ENCODE results near the gene CFAP410.
"Not testable (repeated sequence)": the region's sequence is repeated elsewhere in the genome, so short reads cannot be mapped to it uniquely, and the experiment has no call there.

The CFAP410 gene

DNA sequence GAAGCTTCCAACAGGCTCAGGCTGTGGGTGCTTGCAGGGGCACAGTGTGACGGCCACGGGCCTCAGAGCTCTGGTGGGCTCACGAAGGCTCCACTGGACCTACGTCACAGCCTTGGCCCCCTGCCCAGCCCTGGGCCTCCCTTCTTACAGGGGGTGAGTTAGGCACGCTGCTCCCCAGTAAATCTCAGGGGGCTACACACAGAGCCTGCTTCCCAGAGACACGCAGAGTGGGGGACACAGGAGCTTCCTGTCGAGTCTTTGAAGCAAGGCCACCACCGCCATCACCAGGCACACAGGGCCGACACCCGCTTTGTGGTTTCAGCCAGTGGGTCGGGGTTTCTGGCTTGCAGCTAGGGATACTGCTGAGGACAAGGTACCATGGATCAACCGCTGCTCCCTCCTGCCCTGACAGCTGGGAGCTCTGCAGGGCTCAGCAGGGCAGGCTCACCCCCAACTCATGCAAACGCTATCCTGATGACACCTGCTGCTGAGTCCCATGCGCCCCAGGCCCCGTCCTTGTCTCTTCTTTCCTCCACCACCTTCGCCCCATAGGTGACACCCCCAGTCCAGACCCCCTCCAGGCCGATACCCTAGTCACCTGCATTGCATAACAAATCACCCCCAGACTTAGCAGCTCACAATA, 5.5 kb upstream of the CFAP410 start:
- Histone ChIP-seq H3K27me3 (ENCODE audit: insufficient read depth, poor library complexity, severe bottlenecking) (no peaks in the 10 kb centered on the region), H3K4me3 (replicated peaks; ENCODE audit: insufficient read depth, low read length) (no peak overlapping the region), H3K27ac (replicated peaks) (no peak overlapping the region)
- no peak for DNase-seq (ENCODE audit: low read depth in 1 of 2, low spot score in 1 of 2)
- no peak for TF ChIP-seq POLR2AphosphoS5 (IDR thresholded peaks at IDR 0.05; ENCODE audit: low read depth)
- TF ChIP-seq, protein P1, sequence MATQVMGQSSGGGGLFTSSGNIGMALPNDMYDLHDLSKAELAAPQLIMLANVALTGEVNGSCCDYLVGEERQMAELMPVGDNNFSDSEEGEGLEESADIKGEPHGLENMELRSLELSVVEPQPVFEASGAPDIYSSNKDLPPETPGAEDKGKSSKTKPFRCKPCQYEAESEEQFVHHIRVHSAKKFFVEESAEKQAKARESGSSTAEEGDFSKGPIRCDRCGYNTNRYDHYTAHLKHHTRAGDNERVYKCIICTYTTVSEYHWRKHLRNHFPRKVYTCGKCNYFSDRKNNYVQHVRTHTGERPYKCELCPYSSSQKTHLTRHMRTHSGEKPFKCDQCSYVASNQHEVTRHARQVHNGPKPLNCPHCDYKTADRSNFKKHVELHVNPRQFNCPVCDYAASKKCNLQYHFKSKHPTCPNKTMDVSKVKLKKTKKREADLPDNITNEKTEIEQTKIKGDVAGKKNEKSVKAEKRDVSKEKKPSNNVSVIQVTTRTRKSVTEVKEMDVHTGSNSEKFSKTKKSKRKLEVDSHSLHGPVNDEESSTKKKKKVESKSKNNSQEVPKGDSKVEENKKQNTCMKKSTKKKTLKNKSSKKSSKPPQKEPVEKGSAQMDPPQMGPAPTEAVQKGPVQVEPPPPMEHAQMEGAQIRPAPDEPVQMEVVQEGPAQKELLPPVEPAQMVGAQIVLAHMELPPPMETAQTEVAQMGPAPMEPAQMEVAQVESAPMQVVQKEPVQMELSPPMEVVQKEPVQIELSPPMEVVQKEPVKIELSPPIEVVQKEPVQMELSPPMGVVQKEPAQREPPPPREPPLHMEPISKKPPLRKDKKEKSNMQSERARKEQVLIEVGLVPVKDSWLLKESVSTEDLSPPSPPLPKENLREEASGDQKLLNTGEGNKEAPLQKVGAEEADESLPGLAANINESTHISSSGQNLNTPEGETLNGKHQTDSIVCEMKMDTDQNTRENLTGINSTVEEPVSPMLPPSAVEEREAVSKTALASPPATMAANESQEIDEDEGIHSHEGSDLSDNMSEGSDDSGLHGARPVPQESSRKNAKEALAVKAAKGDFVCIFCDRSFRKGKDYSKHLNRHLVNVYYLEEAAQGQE (IDR thresholded peaks at IDR 0.05; ENCODE audit: insufficient replicate concordance, low read depth): no peak
- no peak for TF ChIP-seq SPI1 (IDR thresholded peaks at IDR 0.05; ENCODE audit: borderline replicate concordance, low read depth)
- TF ChIP-seq GABPA (IDR thresholded peaks at IDR 0.05; ENCODE audit: low read depth): no peak
- TF ChIP-seq, protein P2, sequence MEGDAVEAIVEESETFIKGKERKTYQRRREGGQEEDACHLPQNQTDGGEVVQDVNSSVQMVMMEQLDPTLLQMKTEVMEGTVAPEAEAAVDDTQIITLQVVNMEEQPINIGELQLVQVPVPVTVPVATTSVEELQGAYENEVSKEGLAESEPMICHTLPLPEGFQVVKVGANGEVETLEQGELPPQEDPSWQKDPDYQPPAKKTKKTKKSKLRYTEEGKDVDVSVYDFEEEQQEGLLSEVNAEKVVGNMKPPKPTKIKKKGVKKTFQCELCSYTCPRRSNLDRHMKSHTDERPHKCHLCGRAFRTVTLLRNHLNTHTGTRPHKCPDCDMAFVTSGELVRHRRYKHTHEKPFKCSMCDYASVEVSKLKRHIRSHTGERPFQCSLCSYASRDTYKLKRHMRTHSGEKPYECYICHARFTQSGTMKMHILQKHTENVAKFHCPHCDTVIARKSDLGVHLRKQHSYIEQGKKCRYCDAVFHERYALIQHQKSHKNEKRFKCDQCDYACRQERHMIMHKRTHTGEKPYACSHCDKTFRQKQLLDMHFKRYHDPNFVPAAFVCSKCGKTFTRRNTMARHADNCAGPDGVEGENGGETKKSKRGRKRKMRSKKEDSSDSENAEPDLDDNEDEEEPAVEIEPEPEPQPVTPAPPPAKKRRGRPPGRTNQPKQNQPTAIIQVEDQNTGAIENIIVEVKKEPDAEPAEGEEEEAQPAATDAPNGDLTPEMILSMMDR (IDR thresholded peaks at IDR 0.05; ENCODE audit: insufficient read depth, low read length): no peak

DNA sequence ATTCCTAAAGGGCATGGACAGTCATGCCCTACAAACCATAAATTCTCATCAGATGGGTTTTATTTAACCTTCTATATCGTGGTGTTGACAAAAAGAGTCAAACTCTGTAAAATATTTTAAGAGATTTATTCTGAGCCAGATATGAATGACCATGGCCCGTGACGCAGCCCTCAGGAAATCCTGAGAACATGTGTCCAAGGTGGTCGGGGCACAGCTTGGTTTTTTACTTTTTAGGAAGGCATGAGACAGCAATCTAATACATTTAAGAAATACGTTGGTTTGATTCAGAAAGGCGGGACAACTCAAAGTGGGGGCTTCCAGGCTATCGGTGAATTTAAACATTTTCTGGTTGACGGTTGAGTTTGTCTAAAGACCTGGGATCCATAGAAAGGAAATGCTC, 3.8 kb upstream of the CFAP410 start:
- H3K27me3 ChIP-seq (ENCODE audit: insufficient read depth, poor library complexity, severe bottlenecking); DNase-seq (ENCODE audit: low read depth in 1 of 2, low spot score in 1 of 2): not testable (repeated sequence)

DNA sequence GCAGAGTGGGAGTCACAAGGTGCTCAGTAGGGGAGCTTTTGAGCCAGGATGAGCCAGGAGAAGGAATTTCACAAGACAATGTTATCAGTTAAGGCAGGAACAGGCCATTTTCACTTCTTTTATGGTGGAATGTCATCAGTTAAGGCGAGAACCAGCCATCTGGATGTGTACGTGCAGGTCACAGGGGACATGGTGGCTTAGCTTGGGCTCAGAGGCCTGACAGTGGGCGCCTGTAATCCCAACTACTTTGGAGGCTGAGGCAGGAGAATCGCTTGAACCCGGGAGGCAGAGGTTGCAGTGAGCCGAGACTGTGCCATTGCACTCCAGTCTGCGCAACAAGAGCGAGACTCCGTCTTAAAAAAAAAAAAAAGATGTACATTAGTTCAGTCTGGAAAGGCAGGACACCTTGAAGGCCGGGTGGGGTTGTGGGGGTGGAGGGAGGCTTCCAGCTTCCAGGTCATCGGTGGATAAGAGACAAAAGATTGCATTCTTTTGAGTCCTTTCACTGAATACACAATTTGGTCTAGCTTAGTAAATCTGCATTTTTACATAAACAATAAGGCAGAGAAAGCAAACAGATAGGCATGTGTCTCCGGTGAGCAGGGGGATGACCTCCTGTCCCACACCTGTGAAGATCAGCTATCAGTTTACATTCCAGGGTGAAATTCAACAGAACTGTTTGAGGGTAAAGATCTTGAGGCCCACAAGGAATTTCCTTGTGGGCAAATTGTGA, 2.7 kb upstream of the CFAP410 start:
- not testable (repeated sequence) for H3K27ac ChIP-seq (replicated peaks); H3K4me3 ChIP-seq (replicated peaks; ENCODE audit: insufficient read depth, low read length); DNase-seq (ENCODE audit: low read depth in 1 of 2, low spot score in 1 of 2); H3K27me3 ChIP-seq (ENCODE audit: insufficient read depth, poor library complexity, severe bottlenecking)

More for the DNA sequence above, 3.8 kb upstream of the CFAP410 start:
- H3K27ac ChIP-seq (replicated peaks); H3K4me3 ChIP-seq (replicated peaks; ENCODE audit: insufficient read depth, low read length): not testable (repeated sequence)

DNA sequence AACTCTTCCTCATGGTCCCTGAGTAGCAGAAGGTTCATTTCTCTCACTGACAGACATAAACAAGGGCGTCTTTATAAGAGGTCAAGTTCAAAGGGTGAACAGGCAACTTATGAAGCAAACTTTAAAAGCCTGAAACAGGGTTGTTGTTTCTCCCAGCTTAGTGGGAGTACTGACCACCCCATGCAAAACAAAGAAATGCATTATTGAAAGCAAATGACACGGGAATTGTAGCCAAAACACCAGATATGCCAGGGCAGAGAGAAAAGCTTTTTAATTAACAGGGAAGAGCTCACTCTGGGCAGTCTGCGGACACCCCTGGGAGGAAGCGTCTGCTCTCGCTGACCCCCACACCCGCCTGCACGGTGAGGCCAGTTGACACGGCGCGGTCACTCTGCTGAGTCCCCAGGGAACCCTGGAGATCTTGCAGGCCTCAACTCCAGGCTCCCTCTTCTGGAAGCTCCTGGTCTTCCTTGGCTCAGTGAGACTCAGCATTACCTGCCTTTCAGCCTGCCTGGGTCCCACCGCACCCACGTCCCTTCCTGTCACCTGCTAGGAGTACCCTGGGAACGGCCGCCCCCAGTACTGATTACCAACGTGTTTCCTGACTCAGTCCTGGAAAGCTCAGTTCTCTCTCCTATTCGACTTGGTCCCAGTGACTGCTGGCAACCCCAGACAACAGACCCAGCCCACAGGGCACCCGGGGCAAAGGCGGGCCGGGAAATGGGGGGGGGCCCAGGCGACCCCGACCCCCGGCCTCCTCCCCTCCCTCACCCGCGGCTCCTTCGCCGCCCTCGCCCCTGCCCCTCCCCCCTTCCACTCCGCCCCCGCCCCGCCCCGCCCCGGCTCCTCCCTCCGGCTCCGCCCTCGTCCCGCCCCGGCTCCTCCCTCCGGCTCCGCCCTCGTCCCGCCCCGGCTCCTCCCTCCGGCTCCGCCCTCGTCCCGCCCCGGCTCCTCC, 972 bp downstream of the CFAP410 start:
- Histone ChIP-seq H3K4me3 (replicated peaks; ENCODE audit: insufficient read depth, low read length) (peak overlapping the region; percentile 29), H3K27ac (replicated peaks) (peak overlapping the region; percentile 37; the same call in 1 of the 2 replicates), H3K27me3 (ENCODE audit: insufficient read depth, poor library complexity, severe bottlenecking) (no peaks in the 10 kb centered on the region)
- peak in 1 of 2 experiments; percentile 26 for DNase-seq (ENCODE audit: low read depth in 1 of 2, low spot score in 1 of 2)
- TF ChIP-seq, protein P1 (IDR thresholded peaks at IDR 0.05; ENCODE audit: insufficient replicate concordance, low read depth): no peak
- TF ChIP-seq, protein P2 (IDR thresholded peaks at IDR 0.05; ENCODE audit: insufficient read depth, low read length): no peak
- TF ChIP-seq SPI1 (IDR thresholded peaks at IDR 0.05; ENCODE audit: borderline replicate concordance, low read depth): no peak
- no peak for TF ChIP-seq POLR2AphosphoS5 (IDR thresholded peaks at IDR 0.05; ENCODE audit: low read depth)
- no peak for TF ChIP-seq GABPA (IDR thresholded peaks at IDR 0.05; ENCODE audit: low read depth)

Measured in HL-60 (cell line).